Mesothelial cell of epicardium (in vitro differentiated cells): ENCODE data around the gene OR6B1. TPM values are rescaled to one million over a fixed set of nuclear protein-coding genes. Genes with fewer than 3 reads are reported as not detected.

Source experiments
- DNase-seq, 2 experiments: peaks; one replicate each; pipeline ENCODE4 v3.0.0; 2021; ENCODE audit warnings: low spot score in 2 of 2; ENCODE audit not compliant: unreplicated experiment in 2 of 2
- H3K27ac Mint-ChIP-seq: 2 replicates; pipeline ENCODE4 v1.8.0; 2021; ENCODE audit warnings: mixed read lengths
- H3K27me3 Mint-ChIP-seq: 2 replicates; pipeline ENCODE4 v1.8.0; 2021; ENCODE audit warnings: low read depth, mixed read lengths
- H3K36me3 Mint-ChIP-seq: 2 replicates; pipeline ENCODE4 v1.8.0; 2021; ENCODE audit warnings: mixed read lengths
- H3K4me1 Mint-ChIP-seq: 2 replicates; pipeline ENCODE4 v1.8.0; 2021; ENCODE audit warnings: mixed read lengths
- H3K4me3 Mint-ChIP-seq: 2 replicates; pipeline ENCODE4 v1.8.0; 2021; ENCODE audit warnings: mild to moderate bottlenecking, moderate library complexity, mixed read lengths
- H3K9me3 Mint-ChIP-seq: 2 replicates; pipeline ENCODE4 v1.8.0; 2021; ENCODE audit warnings: mixed read lengths
- CTCF ChIP-seq: fragments of 200-600 bp; sonication (generic); IDR thresholded peaks from one replicate; pipeline ENCODE4 v1.5.0; 2021; ENCODE audit warnings: antibody characterized with exemption; ENCODE audit not compliant: unreplicated experiment
- total RNA-seq: library from RNA; stranded (reverse); gene quantifications from 3 replicates; pipeline ENCODE4 v1.2.1, GENCODE V29; 2021

The OR6B1 gene
- total RNA-seq, 1 donor from 2014 or later: not detected

- Mint-ChIP-seq H3K27me3 (no peaks in the 10 kb centered on the region), H3K9me3 (peaks cover 5% of the 10 kb centered on the region), H3K27ac (no peak overlapping the region), H3K4me1 (peaks cover 4% of the 10 kb centered on the region), H3K4me3 (no peak overlapping the region), H3K36me3 (no peaks in the 10 kb centered on the region)
- no peak for TF ChIP-seq CTCF
- DNase-seq: no peak
Observed at GRCh38 chr7:144057954-144058353, 57.8 kb downstream of the OR6B1 start.

Other genes with a start within 250 kb of the OR6B1 start
- gene CTAGE6, start 242.6 kb upstream of the OR6B1 start, total RNA-seq: 0.14 to 0.36 TPM in 2 of 3 replicates, not detected in the other
- 101 to 105 TPM (median 103 TPM) in 3 replicates for gene TCAF1, start 98.1 kb upstream of the OR6B1 start, total RNA-seq
- gene OR2F2, start 65.1 kb upstream of the OR6B1 start, total RNA-seq: not detected in 3 replicates
- gene OR2F1, start 45.5 kb upstream of the OR6B1 start, total RNA-seq: 0.11 TPM in 1 of 3 replicates, not detected in the others
- not detected in 3 replicates for gene OR2A5, start 48.6 kb downstream of the OR6B1 start, total RNA-seq
- not detected in 3 replicates for gene OR2A25, start 69.5 kb downstream of the OR6B1 start, total RNA-seq
- gene OR2A12, start 86.0 kb downstream of the OR6B1 start, total RNA-seq: not detected in 3 replicates
- gene OR2A2, start 109.3 kb downstream of the OR6B1 start, total RNA-seq: not detected in 3 replicates
- gene OR2A14, start 122.9 kb downstream of the OR6B1 start, total RNA-seq: not detected in 3 replicates
- gene CTAGE4, start 183.1 kb downstream of the OR6B1 start, total RNA-seq: 3.1 to 5.5 TPM (median 5.4 TPM) in 3 replicates
- 14.9 to 15.9 TPM (median 15.0 TPM) in 3 replicates for gene ARHGEF35, start 195.5 kb downstream of the OR6B1 start, total RNA-seq
- 0.09 to 0.50 TPM (median 0.22 TPM) in 3 replicates for gene OR2A42, start 239.3 kb downstream of the OR6B1 start, total RNA-seq